ENCODE results near the gene APLP2. TPM values are rescaled to one million over a fixed set of nuclear protein-coding genes. Genes with fewer than 3 reads are reported as not detected.
"Not testable (repeated sequence)": the region's sequence is repeated elsewhere in the genome, so short reads cannot be mapped to it uniquely, and the experiment has no call there.

APLP2 gene
- polyA plus RNA-seq (ENCODE audit: insufficient read length in 4 of 4), result 100 to 1,000 TPM; 444 to 534 (median 458) TPM

GRCh38 chr11:130069659-130070108 is at the start of gene APLP2:
TSS of gene APLP2 (plus strand) at chr11:130069894. CDS start at chr11:130069978, 84 bp downstream.
- DNase-seq (ENCODE audit: low read depth in 4 of 4, low spot score in 2 of 4), result peak; percentile 88 to 97 (median 94)

DNA sequence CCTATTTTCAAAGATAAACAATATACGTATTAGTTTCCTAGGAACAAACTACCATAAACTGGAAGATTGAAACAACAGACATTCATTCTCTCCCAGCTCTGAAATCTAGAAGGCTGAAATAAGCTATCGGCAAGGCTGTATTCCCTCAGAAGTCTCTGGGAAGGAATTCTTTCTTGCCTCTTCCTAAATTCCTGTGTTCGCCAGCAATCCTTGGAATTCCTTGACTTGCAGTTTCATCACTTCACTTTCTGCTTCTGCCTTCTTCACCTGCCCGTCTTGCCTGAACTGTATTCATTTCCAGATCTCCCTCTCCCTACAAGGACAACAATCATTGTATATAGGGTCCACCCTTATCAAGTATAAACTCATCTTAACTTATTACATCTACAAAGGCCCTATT is 49.4 kb upstream of the APLP2 start:
- DNase-seq (ENCODE audit: low read depth in 4 of 4, low spot score in 2 of 4), result no peak

DNA sequence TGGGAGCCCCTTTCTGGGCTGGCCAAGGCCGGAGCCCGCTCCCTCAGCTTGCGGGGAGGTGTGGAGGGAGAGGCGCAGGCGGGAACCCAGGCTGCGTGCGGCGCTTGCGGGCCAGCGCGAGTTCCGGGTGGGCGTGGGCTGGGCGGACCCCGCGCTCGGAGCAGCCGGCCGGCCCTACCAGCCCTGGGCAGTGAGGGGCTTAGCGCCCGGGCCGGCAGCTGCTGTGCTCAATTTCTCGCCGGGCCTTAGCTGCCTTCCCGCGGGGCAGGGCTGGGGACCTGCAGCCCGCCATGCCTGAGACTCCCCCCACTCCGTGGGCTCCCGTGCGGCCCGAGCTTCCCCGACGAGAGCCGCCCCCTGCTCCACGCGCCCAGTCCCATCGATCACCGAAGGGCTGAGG is 48.1 kb upstream of the APLP2 start:
- DNase-seq (ENCODE audit: low read depth in 4 of 4, low spot score in 2 of 4), result not testable (repeated sequence)

GRCh38 chr11:130022799-130023198 is 46.9 kb upstream of the APLP2 start:
- no peak for DNase-seq (ENCODE audit: low read depth in 4 of 4, low spot score in 2 of 4)

DNA sequence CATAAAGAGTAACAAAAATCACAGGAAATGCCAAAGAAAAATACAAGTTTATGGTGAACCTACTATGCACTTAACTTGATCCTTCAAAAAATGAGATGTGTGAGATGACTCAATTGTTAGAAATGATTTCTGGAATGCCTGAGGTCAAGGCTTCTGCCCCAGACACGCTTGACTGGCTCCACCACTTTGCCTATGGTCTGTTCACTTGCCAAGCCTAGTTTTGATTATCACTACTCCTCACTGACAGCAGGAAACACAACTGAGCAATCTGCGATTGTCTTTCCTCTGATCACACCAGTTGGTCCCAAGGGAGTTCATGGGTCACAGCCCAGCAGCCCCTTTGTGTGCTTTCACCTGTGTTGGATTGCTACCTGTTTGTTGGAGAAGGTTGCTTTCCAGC is 46.5 kb upstream of the APLP2 start:
- DNase-seq (ENCODE audit: low read depth in 4 of 4, low spot score in 2 of 4), result no peak

GRCh38 chr11:130024361-130024760 is 45.3 kb upstream of the APLP2 start:
- DNase-seq (ENCODE audit: low read depth in 4 of 4, low spot score in 2 of 4), result no peak

DNA sequence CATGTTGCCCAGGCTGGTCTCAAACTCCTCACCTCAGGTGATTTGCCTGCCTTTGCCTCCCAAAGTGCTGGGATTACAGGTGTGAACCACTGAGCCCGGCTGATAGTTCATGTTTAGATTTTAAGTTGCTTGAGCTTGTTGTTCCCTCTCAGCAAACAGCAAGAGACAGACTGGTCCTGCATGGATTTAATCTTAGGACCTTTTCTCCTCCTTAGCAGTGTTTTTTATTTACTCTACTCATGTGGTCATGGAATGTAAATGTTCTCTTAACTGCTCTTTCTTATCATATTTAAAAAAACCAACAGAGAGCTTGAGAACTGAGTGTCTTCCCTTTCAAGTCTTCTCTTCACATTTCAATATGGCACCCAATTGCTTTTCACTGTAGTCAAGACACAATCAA is 44.3 kb upstream of the APLP2 start:
- DNase-seq (ENCODE audit: low read depth in 4 of 4, low spot score in 2 of 4), result no peak

DNA sequence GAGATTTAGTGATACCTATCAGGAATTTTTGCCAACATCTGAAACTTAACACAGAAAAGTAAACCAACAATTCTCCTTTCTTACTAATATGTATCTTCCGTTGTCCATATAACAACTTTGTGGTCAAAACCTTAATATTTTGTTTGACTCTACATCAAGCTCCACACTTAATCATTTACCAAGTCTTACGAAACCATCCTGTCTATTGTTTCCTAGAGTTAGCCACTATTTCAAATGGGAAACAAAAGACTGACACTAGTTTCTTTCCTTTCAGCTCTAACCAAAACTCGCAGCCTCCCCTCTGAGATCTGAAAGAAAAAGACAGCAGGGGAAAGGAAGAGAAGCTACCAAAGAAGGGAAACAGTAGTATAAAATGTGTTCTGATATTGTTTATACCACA is 40.6 kb upstream of the APLP2 start:
- no peak for DNase-seq (ENCODE audit: low read depth in 4 of 4, low spot score in 2 of 4)

DNA sequence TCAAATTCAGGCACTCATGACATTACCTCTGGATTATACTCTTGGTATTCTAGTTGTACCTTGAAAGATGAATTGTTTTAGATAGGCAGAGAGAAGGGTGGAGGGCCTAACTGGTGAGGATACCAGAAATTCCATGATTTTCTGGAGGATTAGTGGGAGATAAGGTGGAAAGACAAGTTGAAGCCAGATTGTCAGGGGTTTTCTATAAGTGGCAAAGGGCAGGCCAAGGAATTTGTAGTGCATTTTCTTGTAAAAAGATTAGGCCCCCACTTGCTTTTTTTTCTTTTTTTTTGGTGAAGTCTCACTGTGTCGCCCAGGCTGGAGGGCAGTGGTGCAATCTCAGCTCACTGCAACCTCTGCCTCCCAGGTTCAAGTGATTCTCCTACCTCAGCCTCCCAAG is 38.6 kb upstream of the APLP2 start:
- DNase-seq (ENCODE audit: low read depth in 4 of 4, low spot score in 2 of 4), result no peak

DNA sequence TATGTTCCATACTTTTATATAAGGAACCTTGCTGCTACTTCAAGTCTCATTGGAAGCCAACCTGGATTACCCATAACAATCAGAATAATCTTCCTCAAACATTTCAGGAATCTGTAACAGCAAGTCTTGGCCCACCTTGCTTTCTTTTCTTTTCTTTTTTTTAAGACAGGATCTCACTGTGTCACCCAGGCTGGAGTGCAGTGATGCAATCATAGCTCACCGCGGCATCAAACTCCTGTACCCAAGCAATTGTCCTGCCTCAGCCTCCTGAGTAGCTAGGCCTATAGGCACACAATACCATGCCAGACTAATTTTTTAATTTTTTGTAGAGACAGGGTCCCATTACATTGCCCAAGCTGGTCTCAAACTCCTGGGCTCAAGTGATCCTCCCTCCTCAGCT is 37.7 kb upstream of the APLP2 start:
- DNase-seq (ENCODE audit: low read depth in 4 of 4, low spot score in 2 of 4), result no peak

GRCh38 chr11:130032931-130033330 is 36.8 kb upstream of the APLP2 start:
- no peak for DNase-seq (ENCODE audit: low read depth in 4 of 4, low spot score in 2 of 4)

DNA sequence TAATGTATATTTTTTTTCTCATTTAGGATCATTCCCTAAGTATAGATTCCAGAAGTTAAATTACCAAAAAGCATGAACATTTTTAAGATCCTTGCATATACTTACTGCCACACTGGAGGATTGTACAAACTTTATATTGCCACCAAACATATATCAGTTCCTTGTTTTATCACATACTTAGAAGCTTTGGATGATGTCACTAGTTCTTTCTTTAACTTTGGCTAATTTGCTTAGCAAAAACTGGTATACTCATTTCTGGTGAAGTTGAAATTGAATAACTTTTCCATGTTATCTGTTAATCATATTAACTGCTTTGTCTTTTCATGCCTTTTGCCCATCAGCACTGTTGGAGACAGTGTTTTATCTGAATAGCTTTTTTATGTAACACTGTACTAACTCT is 35.5 kb upstream of the APLP2 start:
- no peak for DNase-seq (ENCODE audit: low read depth in 4 of 4, low spot score in 2 of 4)

DNA sequence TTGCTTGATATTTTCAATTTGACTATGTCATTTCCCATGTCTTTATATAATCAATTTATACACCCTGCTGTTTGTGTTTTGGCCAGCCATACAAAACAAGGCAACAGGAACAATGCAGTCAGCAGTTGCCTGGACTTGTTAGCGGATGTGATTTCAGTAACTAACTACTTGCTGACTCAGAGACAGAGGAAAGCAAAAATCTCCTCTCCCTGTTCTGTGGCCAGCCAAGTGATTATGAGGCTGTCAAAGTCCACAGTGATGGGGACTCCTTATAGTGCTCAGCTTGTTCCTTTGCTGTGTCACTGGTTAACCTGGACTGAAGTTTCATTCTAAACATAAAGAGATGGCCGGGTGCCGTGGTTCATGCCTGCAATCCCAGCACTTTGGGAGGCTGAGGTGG is 32.6 kb upstream of the APLP2 start:
- no peak for DNase-seq (ENCODE audit: low read depth in 4 of 4, low spot score in 2 of 4)

DNA sequence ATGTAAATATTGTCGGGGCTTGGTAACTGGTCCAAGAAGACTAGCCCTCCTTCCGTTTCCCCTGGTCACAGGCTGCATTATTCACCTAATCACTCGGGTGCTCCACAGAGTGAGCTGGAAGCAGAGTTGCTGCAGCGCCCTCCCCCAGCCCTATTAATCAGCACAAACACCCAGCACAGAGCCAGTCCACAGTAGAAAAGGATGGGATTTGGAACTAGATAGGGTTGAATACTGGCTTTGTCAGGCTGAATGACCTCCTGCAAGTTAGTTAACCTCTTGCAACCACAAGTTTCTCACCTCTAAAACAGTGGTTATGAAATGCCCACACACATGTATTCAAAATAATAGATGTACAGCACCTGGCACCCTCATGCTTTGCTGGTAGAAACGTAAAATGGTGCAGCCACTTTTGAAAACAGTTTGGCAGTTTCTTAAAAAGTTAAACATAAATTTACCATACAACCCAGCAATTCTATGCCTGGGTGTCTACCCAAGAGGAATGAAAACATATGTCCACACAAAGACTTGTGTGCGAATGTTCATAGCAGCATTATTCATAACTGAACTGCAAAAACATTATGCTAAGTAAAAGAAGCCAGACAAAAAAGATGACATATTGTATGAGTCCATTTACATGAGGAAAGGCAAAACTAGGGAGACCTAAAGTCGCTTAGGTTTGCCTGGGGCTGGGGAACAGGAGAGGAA is 31.7 kb upstream of the APLP2 start:
- no peak for DNase-seq (ENCODE audit: low read depth in 4 of 4, low spot score in 2 of 4)

GRCh38 chr11:130040281-130040940 is 29.3 kb upstream of the APLP2 start:
- DNase-seq (ENCODE audit: low read depth in 4 of 4, low spot score in 2 of 4), result no peak

- DNase-seq (ENCODE audit: low read depth in 4 of 4, low spot score in 2 of 4), result no peak
Measured at GRCh38 chr11:130042093-130042591, 27.6 kb upstream of the APLP2 start.

DNA sequence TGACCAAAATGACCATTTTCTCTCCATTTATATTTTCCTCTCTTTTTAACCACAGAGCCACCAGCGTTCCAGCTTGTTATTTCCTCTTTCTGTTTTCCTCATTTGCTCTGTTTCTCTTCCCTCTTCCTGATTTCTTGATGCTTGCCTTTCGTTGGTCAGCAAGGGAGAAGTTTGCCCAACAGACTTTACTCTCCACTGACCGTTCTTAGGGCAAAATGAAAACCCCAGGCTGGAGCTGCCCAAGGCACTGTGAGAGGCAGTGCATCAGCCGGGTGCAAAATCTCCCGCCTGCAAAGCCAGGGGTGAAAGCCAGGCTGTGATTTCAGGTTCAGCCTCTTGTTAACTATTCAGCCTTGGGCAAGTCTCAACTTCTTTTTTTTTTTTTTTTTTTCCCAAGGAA is 26.1 kb upstream of the APLP2 start:
- no peak for DNase-seq (ENCODE audit: low read depth in 4 of 4, low spot score in 2 of 4)

DNA sequence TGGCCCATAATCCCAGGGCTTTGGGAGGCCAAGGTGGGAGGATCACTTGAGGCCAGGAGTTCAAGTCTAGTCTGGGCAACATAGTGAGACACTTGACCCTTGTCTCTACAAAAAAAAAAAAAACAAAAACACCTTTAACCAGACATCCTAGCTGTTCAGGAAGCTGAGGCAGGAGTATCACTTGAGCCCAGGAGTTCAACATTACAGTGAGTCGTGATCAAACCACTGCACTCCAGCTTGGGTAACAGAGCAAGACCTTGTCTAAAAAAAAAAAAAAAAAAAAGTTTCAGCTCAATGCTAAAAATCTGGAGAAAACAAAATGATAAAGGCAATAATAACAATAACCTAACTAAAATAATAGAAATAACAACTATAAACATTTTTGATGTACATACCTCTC is 22.6 kb upstream of the APLP2 start:
- DNase-seq (ENCODE audit: low read depth in 4 of 4, low spot score in 2 of 4), result no peak

- DNase-seq (ENCODE audit: low read depth in 4 of 4, low spot score in 2 of 4), result no peak
Measured at GRCh38 chr11:130049328-130049771, 20.3 kb upstream of the APLP2 start.

DNA sequence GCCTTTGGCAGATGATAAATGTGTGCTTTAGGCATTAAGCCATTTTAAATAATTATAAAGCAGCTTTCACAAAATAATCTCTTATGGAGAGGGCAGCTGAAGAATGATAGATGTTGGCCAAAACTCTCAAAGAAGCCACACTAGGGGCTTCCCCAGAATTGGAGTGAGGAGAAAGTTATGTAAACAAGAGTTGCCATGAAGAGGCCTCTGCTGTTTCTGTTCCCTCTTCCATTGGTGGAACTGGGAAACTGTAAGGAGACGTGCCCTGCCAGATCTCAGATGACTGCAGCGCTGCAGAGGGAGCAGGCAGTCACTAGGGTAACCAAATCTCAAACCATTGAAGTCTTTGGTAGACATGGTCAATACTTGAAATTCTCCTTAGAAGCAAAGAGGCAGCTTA is 19.4 kb upstream of the APLP2 start:
- DNase-seq (ENCODE audit: low read depth in 4 of 4, low spot score in 2 of 4), result no peak

DNA sequence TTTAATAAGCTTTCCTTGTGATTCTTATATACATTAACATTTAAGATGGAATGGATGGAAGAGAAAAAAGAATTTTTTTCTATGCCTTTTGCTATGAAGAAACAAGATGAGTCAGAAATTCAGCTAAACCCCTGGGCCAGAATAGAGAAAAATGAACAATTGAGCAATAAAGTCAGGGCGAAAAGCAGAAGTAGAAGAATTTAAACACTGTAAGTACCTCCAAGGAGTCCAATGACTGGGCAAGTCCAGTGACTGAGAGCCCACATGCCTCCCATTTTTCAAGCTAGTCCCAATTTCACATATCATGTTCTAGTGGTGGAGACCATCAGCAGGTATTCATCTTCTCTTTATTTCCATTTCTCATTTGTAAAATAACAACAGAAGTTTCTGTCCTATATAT is 18.6 kb upstream of the APLP2 start:
- DNase-seq (ENCODE audit: low read depth in 4 of 4, low spot score in 2 of 4), result no peak

DNA sequence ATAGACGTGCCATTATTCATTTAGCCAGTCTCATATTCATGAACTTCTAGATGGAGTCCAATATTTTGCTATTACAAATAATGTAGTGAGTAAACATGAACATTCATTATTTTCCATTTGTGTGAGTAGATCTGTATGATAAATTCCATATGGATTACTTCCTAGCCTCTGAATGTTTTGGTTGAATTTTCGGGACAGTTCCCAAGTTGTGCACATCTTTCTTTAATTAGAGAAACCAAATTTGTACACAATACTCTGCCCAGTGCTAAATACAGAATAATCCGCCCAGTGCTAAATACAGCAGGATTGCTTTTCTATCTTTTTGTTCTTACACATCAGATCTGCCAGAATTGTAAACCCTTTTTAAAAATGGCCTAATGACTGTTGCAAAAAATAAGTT is 17.1 kb upstream of the APLP2 start:
- DNase-seq (ENCODE audit: low read depth in 4 of 4, low spot score in 2 of 4), result no peak
